Uterus (tissue), 2 donors: ENCODE data around the gene MYO6.

ENCODE experiments used
- CTCF ChIP-seq, 4 experiments: fragments of 200-600 bp in 2 of 4; fragments of 450-650 bp in 2 of 4; sonication (generic) in 2 of 4; IDR thresholded peaks; one replicate each; pipeline ENCODE4 v1.5.1; 2016 to 2019; ENCODE audit warnings: antibody characterized with exemption in 4 of 4, mild to moderate bottlenecking in 2 of 4, moderate library complexity in 1 of 4
- POLR2A ChIP-seq, 2 donors: fragments of 450-650 bp; IDR thresholded peaks; one replicate each; pipeline ENCODE4 v1.6.1; 2016; ENCODE audit warnings: antibody characterized with exemption in 2 of 2, mild to moderate bottlenecking in 1 of 2, moderate library complexity in 1 of 2

- TF ChIP-seq CTCF (IDR thresholded peaks at IDR 0.05), result no peak
- TF ChIP-seq POLR2A (IDR thresholded peaks at IDR 0.05), result no peak
Measured at GRCh38 chr6:75926293-75927168, 177.5 kb downstream of the MYO6 start.
